ENCODE data around the gene PTPRCAP. TPM values are rescaled to one million over a fixed set of nuclear protein-coding genes. Genes with fewer than 3 reads are reported as not detected.
A peak's percentile ranks its signal among the peaks of the same experiment; 100 is the strongest.
"Not testable (repeated sequence)": the region's sequence is repeated elsewhere in the genome, so short reads cannot be mapped to it uniquely, and the experiment has no call there.

The PTPRCAP gene
- total RNA-seq, 1 experiment from 2014 or later = 3.0 TPM

DNA sequence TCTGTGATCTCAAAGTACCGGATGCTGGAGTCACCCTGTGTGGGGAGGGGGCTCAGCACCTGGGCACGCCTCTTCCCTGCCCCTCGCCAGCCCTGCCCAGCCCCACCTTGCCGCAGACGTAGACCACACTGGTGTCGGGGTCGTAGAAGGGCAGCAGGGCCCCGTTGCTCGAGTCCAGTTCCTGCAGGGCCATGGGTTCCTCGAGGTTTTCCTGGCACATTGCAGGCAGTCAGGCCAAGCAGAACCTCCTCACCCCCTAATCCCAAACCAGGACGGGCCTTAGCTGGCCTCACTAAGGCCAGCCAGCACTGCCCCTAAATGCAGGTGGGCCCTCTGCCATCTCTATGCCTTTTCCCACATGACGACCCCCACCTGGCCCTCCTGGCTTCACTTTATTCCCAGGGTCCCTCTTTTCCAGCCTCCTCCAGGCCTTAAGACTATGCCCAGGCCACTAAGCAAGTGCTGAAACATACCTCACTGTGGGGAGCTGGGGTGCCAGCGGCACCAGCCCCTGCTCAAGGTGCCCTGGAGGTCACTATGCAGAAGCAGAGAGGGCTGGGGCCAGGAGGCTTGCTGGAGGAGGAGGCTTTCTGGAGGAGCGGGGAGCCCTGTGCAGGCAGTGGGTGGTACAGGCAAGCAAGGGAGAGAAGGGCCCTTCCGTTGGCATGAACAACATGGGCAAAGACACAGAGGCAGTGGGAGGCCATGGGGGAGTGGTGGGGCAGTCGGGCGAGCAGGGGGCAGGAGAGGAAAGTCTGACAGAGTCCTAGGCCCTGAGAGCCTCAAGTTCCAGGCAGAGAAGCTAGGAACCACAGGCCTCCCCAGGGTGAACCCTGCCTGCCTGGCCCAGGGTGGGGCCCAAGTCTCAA, 3.0 kb upstream of the PTPRCAP start:
- no peak for DNase-seq (ENCODE audit: low read depth)

DNA sequence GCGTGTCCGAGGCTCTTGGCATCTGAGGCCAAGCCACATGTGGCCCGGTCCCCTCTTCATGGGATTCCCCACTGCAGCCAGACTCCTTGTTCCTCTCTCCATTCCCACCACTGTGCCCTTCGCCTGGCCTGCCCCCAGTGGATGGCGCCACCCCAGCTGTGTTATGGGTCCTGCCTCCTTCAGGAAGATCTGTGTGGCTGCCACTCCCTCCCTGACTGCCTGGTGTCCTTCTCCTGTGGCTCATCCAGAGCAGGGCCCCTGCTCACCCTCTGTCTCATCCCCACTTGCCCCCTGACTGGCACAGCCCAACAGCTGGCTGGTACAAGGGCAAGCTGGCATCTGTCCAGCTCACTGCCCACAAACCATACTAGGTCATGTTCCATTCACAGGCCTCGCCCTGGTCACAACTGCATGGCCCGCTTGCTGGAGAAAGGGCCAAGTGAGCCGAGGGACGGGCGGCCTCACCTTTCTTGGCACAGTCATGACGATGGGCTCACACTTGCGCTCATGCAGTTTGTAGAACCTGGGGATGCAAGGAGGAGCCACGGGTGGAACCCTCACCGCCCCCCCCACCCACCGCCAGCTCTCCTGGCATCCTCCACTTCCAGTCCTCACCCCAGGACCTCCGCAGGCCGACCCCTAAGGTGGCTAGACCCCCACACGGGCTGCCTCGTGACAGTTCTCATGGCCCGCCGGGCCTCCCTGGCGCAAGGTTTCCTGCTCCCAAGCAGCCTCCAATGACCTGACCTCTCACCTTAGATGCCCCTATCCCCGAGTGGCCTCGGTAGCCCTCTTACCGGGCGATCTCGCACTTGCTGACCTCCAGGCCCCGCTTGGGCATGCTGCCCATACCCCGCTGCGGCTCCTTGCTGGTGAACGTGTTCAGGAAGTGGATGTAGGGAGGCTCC, 2.1 kb upstream of the PTPRCAP start:
- DNase-seq (ENCODE audit: low read depth) = peak; percentile 49

DNA sequence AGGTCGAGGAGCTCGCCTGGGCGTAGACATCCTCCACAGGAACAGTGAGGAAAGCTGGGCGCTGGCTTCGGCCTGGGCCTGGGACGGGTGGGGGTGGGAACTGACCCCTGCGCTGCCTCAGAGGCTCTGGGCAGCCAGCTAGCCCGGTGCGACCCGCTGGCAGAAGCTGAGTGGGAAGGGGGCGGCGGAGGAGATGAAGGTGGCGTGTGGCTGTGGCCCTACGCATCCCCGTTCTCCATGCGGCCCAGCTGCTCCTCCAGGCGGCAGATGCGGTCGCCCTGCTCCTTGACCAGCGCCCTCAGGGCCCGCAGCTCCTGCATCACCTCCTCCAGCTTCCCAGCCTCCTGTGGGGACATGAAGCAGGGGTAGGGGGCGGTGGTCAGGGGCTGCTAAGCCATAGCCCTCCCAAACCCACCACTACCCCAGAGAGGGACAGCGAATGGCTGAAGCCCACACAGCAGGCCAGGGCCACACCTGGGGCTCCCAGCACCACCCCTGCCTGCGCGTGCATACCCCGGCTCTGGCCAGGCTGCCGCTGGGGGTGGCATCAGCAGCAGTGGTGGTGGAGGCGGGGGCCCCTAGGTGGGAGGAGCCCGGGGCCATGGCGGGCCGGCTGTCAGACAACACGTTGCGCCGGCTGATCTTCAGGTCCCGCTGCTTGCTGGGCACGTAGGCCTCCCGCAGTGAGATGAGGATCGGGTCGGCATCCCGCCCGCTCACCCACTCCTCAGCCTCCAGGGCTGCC, 848 bp upstream of the PTPRCAP start:
- DNase-seq (ENCODE audit: low read depth) = no peak

DNA sequence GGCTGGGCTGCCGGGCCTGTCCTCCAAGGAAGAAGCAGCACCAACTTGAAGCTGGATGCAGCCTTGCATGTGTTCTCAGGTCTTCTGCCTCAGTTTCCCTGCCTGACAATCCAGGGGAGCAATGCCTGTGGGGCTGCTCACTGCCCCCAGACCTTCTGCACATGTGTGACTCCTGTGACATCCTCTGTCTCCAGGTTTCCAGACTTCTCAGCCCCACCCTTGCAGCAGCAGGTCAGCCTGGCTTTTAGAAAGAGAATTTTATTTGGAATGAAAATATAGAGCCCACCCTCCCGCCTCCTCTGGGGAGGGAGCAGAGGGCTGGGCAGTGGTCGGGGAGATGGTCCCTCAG, 301 bp upstream of the PTPRCAP start:
- no peak for DNase-seq (ENCODE audit: low read depth)

DNA sequence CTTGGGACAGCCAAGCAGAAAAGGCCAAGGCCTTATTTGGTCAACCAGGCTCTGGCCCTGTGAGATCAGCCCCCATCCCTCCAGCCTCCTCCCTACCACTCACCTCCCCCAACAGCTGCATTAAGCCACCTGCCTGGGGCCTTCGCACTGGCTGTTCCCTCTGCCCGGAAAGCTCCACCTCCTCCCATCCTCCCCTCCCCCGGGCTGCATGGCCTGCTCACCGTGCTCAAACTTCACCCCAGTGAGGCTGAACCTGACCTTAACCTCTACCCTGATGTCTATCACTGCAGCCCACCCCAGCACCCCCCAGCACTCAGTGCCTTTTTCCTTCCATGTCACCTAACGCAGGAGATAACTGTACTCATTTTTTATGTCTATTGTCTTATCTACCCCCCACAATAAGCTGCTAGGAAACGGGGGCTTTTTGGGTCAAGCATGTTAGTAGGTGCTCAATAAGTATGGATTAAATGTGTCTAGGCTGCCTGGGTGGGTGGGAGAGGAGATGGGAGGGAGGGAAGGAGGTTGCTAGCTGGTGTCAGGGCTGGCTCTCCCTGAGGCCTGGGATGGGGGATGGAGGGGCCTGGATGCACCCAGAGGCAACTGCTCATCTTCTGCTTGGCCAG, 912 bp downstream of the PTPRCAP start:
- no peak for DNase-seq (ENCODE audit: low read depth)

DNA sequence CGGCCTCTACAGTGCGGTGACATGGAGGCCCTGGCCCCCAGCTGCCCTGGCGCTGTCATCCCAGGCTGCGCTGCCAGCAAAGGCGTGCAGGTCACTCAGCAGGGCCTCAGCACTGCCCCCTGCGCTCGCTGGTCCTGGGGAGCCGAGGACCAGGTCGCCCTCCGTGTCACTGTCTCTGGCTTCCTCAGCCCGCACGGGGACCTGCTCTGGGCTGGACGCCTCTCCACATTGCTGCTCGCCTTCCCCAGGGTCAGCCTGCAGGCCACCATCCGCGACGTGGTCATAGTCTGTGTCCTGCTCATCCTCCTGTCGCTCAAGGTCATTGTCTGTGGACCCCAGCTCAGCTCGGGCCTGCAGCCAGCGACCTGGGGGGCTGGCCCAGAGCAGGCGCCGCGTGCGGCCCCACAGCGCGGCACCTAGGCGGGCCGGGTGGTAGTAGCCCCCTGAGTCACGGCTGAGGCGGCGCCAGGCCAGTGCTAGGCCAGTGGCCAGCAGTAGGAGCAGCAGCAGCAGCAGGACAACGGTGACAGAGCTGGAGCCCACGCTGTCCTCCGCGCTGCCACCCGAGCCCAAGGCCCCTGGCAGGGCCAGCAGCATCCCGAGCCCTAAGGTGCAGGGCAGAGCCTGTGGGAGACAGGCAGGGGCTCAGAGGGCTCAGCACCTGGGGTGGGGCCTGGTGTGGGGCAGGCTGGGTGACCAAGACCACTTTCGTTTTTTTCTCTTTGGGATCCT, 1.6 kb downstream of the PTPRCAP start:
- no peak for DNase-seq (ENCODE audit: low read depth)

DNA sequence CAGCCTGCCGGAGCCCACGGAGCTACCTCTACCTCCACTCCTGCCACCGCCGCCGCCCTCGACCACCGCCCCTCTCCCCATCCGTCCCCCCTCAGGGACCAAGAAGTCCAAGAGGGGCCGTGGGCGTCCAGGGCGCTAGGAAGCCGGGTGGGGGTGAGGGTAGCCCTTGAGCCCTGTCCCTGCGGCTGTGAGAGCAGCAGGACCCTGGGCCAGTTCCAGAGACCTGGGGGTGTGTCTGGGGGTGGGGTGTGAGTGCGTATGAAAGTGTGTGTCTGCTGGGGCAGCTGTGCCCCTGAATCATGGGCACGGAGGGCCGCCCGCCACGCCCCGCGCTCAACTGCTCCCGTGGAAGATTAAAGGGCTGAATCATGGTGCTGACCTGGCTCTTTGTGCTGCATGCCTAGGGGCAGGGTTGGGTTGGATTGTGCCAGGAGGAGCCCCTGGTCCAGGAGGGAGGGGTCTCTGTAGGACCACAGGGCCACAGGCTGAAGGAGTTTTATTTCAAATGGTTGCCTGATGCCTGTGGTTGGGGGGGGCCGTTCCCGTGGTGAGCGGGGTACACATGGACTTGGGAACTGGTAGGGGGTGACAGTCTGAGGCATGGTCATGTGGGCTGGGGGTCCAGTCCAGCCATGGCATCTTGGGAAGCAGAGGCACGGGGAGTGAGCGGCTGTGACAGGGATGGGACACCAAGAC, 2.3 kb downstream of the PTPRCAP start:
- DNase-seq (ENCODE audit: low read depth) = no peak

DNA sequence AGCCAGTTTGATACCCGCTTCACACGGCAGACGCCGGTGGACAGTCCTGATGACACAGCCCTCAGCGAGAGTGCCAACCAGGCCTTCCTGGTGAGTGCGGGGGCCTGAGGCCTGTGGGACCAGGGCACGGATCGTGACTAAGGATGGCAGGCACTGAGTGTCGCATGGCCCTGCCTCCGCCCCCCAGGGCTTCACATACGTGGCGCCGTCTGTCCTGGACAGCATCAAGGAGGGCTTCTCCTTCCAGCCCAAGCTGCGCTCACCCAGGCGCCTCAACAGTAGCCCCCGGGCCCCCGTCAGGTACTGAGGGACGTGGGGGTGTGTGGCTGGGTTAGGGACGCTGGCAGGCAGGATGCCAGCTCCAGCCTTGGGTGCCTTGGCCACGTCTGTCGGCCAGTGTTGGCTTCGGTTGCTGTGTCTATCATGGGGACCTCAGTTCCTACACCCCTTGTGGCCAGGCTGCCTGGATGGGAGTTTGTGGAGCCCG, 3.0 kb downstream of the PTPRCAP start:
- no peak for DNase-seq (ENCODE audit: low read depth)

DNA sequence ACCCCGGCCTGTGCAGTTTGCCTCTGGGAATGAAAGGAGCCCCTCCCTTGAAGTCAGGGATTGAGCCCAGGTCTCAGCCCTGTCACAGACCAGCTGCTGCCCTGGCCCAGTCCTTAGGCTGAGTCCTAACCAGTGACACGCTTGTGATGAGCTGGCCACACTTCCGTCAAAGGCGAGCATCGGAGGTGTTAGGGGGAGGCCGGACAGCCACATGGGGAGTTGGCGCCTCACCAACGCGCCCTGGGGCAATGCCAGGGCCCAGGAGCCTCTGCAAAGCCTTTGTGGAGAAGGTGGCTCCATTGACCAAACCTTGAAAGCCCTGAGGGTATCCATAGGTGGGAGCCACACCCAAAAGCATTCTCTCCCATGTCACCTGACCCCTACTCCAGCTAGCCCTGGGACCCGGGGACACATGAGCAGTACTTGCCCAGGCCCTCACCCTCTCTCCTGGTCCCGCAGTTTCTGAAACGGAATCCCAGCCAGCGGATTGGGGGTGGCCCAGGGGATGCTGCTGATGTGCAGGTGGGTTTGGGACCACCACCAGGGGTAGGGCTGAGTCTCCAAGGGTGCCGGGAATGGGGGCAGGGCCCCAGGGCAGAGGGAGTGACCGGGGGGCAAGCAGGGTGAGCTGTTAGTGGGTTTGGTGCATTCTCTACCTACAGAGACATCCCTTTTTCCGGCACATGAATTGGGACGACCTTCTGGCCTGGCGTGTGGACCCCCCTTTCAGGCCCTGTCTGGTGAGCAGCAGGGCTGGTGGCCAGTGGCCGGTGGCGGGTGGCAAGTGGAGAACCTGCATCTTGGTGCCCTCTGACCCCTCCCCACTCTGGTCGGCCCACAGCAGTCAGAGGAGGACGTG, 3.7 kb downstream of the PTPRCAP start:
- no peak for DNase-seq (ENCODE audit: low read depth)

DNA sequence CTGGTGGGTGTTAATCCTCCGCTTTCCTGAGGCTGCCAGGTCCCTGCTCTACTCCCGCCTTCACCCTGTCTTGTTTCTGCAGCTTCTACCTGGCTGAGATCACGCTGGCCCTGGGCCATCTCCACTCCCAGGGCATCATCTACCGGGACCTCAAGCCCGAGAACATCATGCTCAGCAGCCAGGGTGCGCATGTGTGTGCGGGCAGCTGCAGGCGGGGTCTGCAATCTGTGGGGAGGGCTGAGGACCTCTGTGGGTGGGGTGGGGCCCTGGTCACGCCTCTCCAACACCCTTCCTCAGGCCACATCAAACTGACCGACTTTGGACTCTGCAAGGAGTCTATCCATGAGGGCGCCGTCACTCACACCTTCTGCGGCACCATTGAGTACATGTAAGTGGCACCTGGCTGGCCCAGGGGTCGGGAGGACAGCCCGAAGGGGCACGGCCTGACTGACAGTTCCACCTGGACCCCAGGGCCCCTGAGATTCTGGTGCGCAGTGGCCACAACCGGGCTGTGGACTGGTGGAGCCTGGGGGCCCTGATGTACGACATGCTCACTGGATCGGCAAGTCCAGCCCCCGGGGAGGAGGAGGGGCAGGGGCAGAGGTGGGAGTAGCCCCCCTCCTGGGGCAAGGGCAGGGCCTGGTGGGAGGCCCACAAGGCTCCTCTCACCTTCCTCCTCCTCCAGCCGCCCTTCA, 4.7 kb downstream of the PTPRCAP start:
- DNase-seq (ENCODE audit: low read depth) = no peak

DNA sequence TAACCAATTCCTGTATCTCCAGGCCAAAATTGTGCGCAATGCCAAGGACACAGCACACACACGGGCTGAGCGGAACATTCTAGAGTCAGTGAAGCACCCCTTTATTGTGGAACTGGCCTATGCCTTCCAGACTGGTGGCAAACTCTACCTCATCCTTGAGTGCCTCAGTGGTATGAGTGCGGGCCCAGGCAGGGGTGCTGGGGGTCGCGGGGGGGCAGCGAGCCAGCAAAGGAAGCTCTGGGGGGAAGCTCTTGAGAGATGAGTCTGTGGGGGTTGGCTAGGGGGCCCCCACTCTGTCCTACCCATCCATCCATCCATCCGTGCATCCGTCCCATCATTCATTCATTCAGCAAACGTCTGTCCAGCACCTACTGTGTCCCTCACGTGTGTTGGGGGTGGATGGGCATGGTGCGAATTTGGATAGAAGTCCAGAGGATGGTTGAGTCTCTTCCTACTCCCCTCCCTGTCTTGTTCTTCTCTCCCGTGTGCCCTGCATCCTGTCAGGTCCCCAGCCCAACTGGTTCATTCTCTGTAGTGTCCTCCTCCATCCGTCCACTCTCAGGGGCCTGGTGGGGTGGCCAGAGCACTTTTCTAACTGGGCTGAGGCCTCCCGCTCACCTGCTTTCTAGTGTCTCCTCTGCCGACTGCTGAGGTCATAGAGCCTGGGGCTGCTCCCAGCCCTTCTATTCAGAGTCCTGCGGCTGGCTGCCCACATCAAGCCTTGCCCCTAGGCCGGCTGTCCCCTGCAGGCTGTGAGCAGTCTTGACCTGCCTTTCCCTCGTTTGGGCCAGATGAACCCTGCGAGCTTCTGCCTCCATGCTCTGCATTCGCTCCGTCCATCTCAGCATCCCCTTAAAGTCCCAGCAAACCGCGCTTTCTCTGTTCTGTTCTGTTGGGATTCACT, 5.9 kb downstream of the PTPRCAP start:
- DNase-seq (ENCODE audit: low read depth) = no peak

DNA sequence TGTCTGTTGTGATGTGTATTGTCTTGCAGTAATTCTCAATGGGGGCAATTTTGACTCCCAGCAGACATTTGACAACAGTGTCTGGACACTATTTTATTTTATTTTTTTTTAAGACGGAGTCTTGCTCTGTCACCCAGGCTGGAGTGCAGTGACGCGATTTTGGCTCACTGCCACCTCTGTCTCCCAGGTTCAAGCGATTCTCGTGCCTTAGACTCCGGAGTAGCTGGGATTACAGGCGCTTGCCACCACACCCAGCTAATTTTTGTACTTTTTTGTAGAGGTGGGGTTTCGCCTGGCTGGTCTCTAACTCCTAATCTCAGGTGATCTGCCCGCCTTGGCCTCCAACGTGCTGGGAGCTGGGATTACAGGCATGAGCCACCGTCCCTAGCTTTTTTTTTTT, 7.8 kb downstream of the PTPRCAP start:
- DNase-seq (ENCODE audit: low read depth) = no peak

DNA sequence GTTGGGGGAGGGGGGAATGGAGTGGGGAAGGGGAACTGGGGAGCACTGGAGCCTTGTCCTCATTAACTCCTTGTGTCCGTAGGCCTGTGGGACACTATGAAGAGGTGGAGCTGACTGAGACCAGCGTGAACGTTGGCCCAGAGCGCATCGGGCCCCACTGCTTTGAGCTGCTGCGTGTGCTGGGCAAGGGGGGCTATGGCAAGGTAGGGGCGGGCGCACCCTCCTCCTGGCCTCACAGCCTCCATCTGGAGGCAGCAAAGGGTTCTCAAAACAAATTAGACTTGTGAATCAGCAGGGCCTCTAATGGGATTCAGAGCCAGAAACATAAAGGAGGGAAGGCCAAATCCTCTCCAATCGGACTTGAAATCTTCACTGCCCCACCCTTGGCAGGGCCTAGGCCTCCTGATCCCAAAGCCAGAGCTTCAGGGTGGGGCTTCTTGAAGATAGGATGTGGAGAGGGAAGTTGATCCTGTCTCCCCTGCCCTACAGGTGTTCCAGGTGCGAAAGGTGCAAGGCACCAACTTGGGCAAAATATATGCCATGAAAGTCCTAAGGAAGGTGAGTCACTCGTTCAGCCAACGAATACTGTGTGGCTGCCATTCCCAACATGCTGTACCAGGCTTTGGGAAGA, 8.3 kb downstream of the PTPRCAP start:
- DNase-seq (ENCODE audit: low read depth) = no peak

DNA sequence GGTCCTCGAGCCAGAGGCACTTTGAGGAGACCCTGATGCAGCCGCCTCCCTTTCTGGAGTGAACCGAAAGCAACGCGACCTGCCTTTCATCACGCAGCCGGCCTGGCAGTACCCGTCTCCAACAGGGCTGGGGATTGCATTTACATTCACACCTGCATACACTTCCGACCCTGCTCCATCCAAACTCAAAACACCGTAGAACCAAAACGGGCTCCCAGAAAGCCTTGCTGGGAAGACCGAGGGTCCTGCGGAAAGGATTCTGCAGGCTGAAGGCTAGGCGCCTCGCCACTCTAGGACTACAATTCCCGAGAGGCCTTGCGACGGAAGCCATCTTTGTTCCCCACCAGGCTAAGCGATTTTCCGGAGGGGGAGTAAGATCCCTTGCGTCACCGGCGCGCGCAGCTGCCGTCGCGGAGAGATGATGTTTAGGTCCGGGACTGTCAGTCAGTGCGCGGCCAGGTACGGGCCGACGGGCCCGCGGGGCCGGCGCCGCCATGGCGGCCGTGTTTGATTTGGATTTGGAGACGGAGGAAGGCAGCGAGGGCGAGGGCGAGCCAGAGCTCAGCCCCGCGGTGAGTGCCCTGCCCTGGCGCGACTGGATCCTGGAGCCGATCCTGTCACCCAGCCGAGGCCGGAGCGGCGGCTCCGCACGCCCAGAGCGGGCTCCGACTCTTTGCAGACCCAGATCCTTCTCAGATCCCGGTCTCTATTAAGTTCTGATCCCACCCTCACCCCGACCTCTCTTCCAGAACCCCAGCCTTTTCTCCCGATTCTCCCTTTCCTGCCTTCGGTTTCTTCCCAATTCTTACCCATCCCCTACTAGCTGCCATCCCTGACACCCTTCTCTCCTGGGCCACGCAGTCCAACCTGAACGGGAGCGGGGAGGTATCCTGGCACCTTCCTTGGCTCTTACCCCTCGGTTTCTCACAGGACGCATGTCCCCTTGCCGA, 9.2 kb downstream of the PTPRCAP start, which contains the start of gene RPS6KB2:
TSS of gene RPS6KB2 (plus strand) at position 443 of the 950 bp plus-strand sequence. CDS start at position 495, 52 bp downstream.
- peak; percentile 97 for DNase-seq (ENCODE audit: low read depth)

DNA sequence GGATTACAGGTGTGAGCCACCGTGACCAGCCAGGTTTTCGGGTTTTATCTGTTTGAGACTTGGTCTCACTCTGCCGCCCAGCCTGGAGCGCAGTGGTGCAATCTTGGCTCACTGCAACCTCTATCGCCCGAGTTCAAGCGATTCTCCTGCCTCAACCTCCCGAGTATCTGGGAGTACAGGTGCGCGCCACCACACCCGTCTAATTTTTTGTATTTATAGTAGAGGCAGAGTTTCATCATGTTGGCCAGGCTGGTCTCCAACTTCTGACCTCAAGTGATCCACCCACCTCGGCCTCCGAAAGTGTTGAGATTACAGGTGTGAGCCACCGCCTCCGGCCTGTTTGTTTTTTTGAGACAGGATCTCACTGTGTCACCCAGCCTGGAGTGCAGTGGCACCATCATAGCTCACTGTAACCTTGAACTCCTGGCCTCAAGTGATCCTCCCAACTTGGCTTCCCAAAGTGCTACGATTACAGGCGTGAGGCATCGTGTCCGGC, 10.1 kb downstream of the PTPRCAP start:
- not testable (repeated sequence) for DNase-seq (ENCODE audit: low read depth)

Data from Daoy (cell line).